GM23338 (cell line): ENCODE results near the gene OAS3.

ENCODE experiments used
- EZH2 ChIP-seq: fragments of 200-600 bp; sonication (generic); IDR thresholded peaks from one replicate; pipeline ENCODE4 v1.8.0; 2017; ENCODE audit warnings: antibody characterized with exemption, mild to moderate bottlenecking, low read depth; ENCODE audit not compliant: unreplicated experiment
- TF ChIP-seq, protein P1 (sequence below), 2 experiments: fragments of 200-600 bp in 1 of 2; sonication (generic) in 1 of 2; conservative IDR thresholded peaks; 2 replicates each; pipeline versions ENCODE4 v1.5.1 to v1.6.1; 2016 to 2017; ENCODE audit warnings: antibody characterized with exemption in 2 of 2, low read depth in 2 of 2, mild to moderate bottlenecking in 2 of 2, moderate library complexity in 1 of 2

DNA sequence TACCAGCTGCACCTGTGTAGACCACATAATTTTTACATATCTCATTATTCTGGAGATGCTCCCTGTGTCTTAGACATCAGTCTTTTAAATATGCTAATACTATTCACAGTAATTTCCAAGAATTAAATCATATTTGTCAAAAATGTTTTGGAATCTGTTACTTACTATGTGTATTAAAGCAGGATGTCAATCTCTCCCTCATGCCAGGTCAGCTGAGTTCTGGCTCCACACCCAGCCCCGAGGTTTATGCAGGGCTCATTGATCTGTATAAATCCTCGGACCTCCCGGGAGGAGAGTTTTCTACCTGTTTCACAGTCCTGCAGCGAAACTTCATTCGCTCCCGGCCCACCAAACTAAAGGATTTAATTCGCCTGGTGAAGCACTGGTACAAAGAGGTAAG lies 67.9 kb downstream of the OAS3 start:
- TF ChIP-seq, protein P1, sequence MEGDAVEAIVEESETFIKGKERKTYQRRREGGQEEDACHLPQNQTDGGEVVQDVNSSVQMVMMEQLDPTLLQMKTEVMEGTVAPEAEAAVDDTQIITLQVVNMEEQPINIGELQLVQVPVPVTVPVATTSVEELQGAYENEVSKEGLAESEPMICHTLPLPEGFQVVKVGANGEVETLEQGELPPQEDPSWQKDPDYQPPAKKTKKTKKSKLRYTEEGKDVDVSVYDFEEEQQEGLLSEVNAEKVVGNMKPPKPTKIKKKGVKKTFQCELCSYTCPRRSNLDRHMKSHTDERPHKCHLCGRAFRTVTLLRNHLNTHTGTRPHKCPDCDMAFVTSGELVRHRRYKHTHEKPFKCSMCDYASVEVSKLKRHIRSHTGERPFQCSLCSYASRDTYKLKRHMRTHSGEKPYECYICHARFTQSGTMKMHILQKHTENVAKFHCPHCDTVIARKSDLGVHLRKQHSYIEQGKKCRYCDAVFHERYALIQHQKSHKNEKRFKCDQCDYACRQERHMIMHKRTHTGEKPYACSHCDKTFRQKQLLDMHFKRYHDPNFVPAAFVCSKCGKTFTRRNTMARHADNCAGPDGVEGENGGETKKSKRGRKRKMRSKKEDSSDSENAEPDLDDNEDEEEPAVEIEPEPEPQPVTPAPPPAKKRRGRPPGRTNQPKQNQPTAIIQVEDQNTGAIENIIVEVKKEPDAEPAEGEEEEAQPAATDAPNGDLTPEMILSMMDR (conservative IDR thresholded peaks at IDR 0.05; ENCODE audit: low read depth in 2 of 2): no peak
- TF ChIP-seq EZH2: no peak
